KMS-11 (cell line): ENCODE results near the gene FNBP1.

Source experiments
- H2AFZ ChIP-seq: fragments of 200-600 bp; sonication (generic); 2 replicates; pipeline ENCODE4 v1.6.1; 2016; ENCODE audit warnings: antibody characterized with exemption, mixed run types, low read depth
- H3K27ac ChIP-seq: fragments of 200-600 bp; sonication (generic); 2 replicates; pipeline ENCODE4 v1.6.1; 2016; ENCODE audit warnings: mild to moderate bottlenecking, mixed run types
- H3K27me3 ChIP-seq: fragments of 200-600 bp; sonication (generic); 2 replicates; pipeline ENCODE4 v1.6.1; 2017; ENCODE audit warnings: mild to moderate bottlenecking, low read depth, mixed run types, moderate library complexity; ENCODE audit not compliant: insufficient read depth
- H3K36me3 ChIP-seq: fragments of 200-600 bp; sonication (generic); 2 replicates; pipeline ENCODE4 v1.6.1; 2017; ENCODE audit warnings: mild to moderate bottlenecking, mixed run types; ENCODE audit not compliant: insufficient read depth
- H3K4me1 ChIP-seq: fragments of 200-600 bp; sonication (generic); 2 replicates; pipeline ENCODE4 v1.6.1; 2016; ENCODE audit warnings: mild to moderate bottlenecking, low read depth, mixed run types; ENCODE audit not compliant: poor library complexity, severe bottlenecking
- H3K4me2 ChIP-seq: fragments of 200-600 bp; sonication (generic); 2 replicates; pipeline ENCODE4 v1.7.0; 2016; ENCODE audit warnings: mild to moderate bottlenecking, mixed run types
- H3K4me3 ChIP-seq: fragments of 200-600 bp; sonication (generic); IDR thresholded peaks from 2 replicates; pipeline ENCODE4 v1.6.1; 2017; ENCODE audit warnings: low read depth, low read length, mixed read lengths; ENCODE audit not compliant: insufficient read depth
- H3K79me2 ChIP-seq: fragments of 200-600 bp; sonication (generic); 2 replicates; pipeline ENCODE4 v1.6.1; 2016; ENCODE audit warnings: low read depth, mixed run types; ENCODE audit not compliant: insufficient read depth
- H3K9ac ChIP-seq: fragments of 200-600 bp; sonication (generic); 2 replicates; pipeline ENCODE4 v1.6.1; 2016; ENCODE audit warnings: mild to moderate bottlenecking, mixed run types
- H4K20me1 ChIP-seq: fragments of 200-600 bp; sonication (generic); 2 replicates; pipeline ENCODE4 v1.6.1; 2016; ENCODE audit warnings: mild to moderate bottlenecking, mixed run types; ENCODE audit not compliant: insufficient read depth
- CTCF ChIP-seq: fragments of 200-600 bp; sonication (generic); conservative IDR thresholded peaks from 2 replicates; pipeline ENCODE4 v1.6.1; 2017; ENCODE audit warnings: low read depth, mild to moderate bottlenecking, antibody characterized with exemption, low read length, moderate library complexity, mixed read lengths

The FNBP1 gene

GRCh38 chr9:130053504-130054324, 10.7 kb upstream of the FNBP1 start, which contains the start of gene GPR107:
Gene GPR107 (plus strand): TSS chr9:130053906. CDS start chr9:130053933, 27 bp downstream.
- Histone ChIP-seq H3K27me3 (no peaks in the 10 kb centered on the region), H3K9ac (peak within 1 kb of the TSS; percentile 75), H3K4me1 (peaks cover 33% of the 10 kb centered on the region), H3K4me3 (no peak within 1 kb of the TSS), H4K20me1 (no peaks in the 10 kb centered on the region), H3K36me3 (no peaks in the 10 kb centered on the region), H3K4me2 (peak within 1 kb of the TSS; percentile 92), H3K27ac (peak within 1 kb of the TSS; percentile 49), H2AFZ (peak within 1 kb of the TSS; percentile 89), H3K79me2 (peaks cover 25% of the 10 kb centered on the region)
- TF ChIP-seq CTCF: no peak

GRCh38 chr9:130053109-130053503, 10.1 kb upstream of the FNBP1 start:
- Histone ChIP-seq H3K9ac (peak overlapping the region; percentile 75), H3K4me1 (peaks cover 33% of the 10 kb centered on the region), H2AFZ (peak overlapping the region; percentile 89), H3K79me2 (peaks cover 23% of the 10 kb centered on the region), H3K27me3 (no peaks in the 10 kb centered on the region), H3K4me3 (no peak overlapping the region), H3K4me2 (peak overlapping the region; percentile 92), H3K27ac (peak overlapping the region; percentile 49), H4K20me1 (no peaks in the 10 kb centered on the region), H3K36me3 (no peaks in the 10 kb centered on the region)
- TF ChIP-seq CTCF: no peak

GRCh38 chr9:130051855-130052254, 8.9 kb upstream of the FNBP1 start:
- H4K20me1 ChIP-seq: no peaks in the 10 kb centered on the region
- no peak overlapping the region for H3K27ac ChIP-seq
- H3K27me3 ChIP-seq: no peaks in the 10 kb centered on the region
- H3K4me3 ChIP-seq: no peak overlapping the region
- H3K36me3 ChIP-seq: no peaks in the 10 kb centered on the region
- H3K79me2 ChIP-seq: peaks cover 23% of the 10 kb centered on the region
- H3K4me2 ChIP-seq: peak overlapping the region; percentile 92
- H2AFZ ChIP-seq: no peak overlapping the region
- H3K9ac ChIP-seq: no peak overlapping the region
- peaks cover 33% of the 10 kb centered on the region for H3K4me1 ChIP-seq
- TF ChIP-seq CTCF: no peak

- peaks cover 28% of the 10 kb centered on the region for H3K4me1 ChIP-seq
Observed at GRCh38 chr9:130050462-130050861, 7.5 kb upstream of the FNBP1 start.

More at GRCh38 chr9:130050462-130050861, 7.5 kb upstream of the FNBP1 start:
- H3K4me3 ChIP-seq: no peak overlapping the region
- H3K4me2 ChIP-seq: no peak overlapping the region
- peaks cover 21% of the 10 kb centered on the region for H3K79me2 ChIP-seq
- no peaks in the 10 kb centered on the region for H3K36me3 ChIP-seq
- H2AFZ ChIP-seq: no peak overlapping the region
- no peaks in the 10 kb centered on the region for H3K27me3 ChIP-seq
- no peak overlapping the region for H3K27ac ChIP-seq
- TF ChIP-seq CTCF: no peak
- no peak overlapping the region for H3K9ac ChIP-seq
- H4K20me1 ChIP-seq: no peaks in the 10 kb centered on the region
